GM12878 (cell line): ENCODE results near the gene KDM5B. TPM values are rescaled to one million over a fixed set of nuclear protein-coding genes. Genes with fewer than 3 reads are reported as not detected.

ENCODE experiments used
- ATAC-seq: fragments of 200-7000 bp; cut with Tn5 transposase; 3 replicates; pipeline ENCODE4 v1.9.1; 2020; ENCODE audit warnings: mild to moderate bottlenecking, moderate library complexity
- BruUV-seq: library from RNA; stranded (reverse); fragments of 400-500 nt; replicated peaks from 2 replicates; lab custom pipeline; 2021; lab: Mats Ljungman, UMichigan
- CTCF ChIA-PET: fragments of 300-600 bp; sonication (Branson Sonifier 250); formaldehyde crosslinking; extraction: SDS; loops from one replicate; lab custom pipeline; 2021; ENCODE audit warnings: inconsistent platforms; lab: Yijun Ruan, JAX
- POLR2A ChIA-PET: fragments of 350-600 bp; formaldehyde crosslinking; extraction: SDS; loops from one replicate; lab custom pipeline; 2021; ENCODE audit warnings: inconsistent platforms; lab: Charles Lee
- RAD21 ChIA-PET: fragments of 300-600 bp; sonication (Branson Sonifier 250); formaldehyde crosslinking; loops from one replicate; lab custom pipeline; 2023; ENCODE audit warnings: antibody characterized with exemption; ENCODE audit not compliant: unreplicated experiment; lab: Charles Lee
- SMC1A ChIA-PET: fragments of 300-600 bp; sonication (Branson Sonifier 250); formaldehyde crosslinking; loops from one replicate; lab custom pipeline; 2023; ENCODE audit not compliant: unreplicated experiment, uncharacterized antibody; lab: Charles Lee
- DNase-seq: peaks from one replicate; pipeline ENCODE4 v3.0.0-alpha.2; 2011; ENCODE audit warnings: low read depth, low spot score
- FAIRE-seq: peaks from 3 replicates; lab custom pipeline; 2011; peaks lifted over from hg19 to GRCh38; lab: Jason Lieb, UNC
- H2AFZ ChIP-seq: 2 replicates; pipeline ENCODE4 v1.6.0; 2011; ENCODE audit warnings: low read depth, low read length, control low read depth; ENCODE audit not compliant: control insufficient read depth
- H3K27ac ChIP-seq: 2 replicates; pipeline ENCODE4 v1.5.1; 2011; ENCODE audit warnings: control low read depth; ENCODE audit not compliant: control insufficient read depth, insufficient read depth
- H3K27me3 ChIP-seq, 2 experiments: replicated peaks in 1 of 2; 2 replicates each; pipeline versions ENCODE4 v1.6.0 to v1.6.1; 2011; ENCODE audit warnings: low read length in 1 of 2; ENCODE audit not compliant: control insufficient read depth in 2 of 2, insufficient read depth in 2 of 2
- H3K36me3 ChIP-seq, 2 experiments: 2 replicates each; pipeline ENCODE4 v1.5.1; 2011; ENCODE audit warnings: low read length in 1 of 2; ENCODE audit not compliant: control insufficient read depth in 2 of 2, insufficient read depth in 2 of 2
- H3K4me1 ChIP-seq: 2 replicates; pipeline ENCODE4 v1.6.1; 2011; ENCODE audit warnings: mild to moderate bottlenecking, low read length, moderate library complexity, mixed read lengths; ENCODE audit not compliant: control insufficient read depth, insufficient read depth
- H3K4me2 ChIP-seq: 2 replicates; pipeline ENCODE4 v1.6.0; 2011; ENCODE audit warnings: control low read depth; ENCODE audit not compliant: control insufficient read depth, insufficient read depth
- H3K4me3 ChIP-seq: fragments of 200-600 bp; sonication (generic); 2 replicates; pipeline ENCODE4 v1.5.1; 2016
- H3K79me2 ChIP-seq: 2 replicates; pipeline ENCODE4 v1.6.0; 2011; ENCODE audit warnings: low read length; ENCODE audit not compliant: control insufficient read depth, insufficient read depth
- H3K9ac ChIP-seq: 2 replicates; pipeline ENCODE4 v1.8.0; 2011; ENCODE audit warnings: low read length, control low read depth, mixed read lengths; ENCODE audit not compliant: control insufficient read depth, insufficient read depth
- H3K9me3 ChIP-seq: replicated peaks from 3 replicates; pipeline ENCODE4 v1.5.1; 2011; ENCODE audit warnings: mild to moderate bottlenecking, low read length; ENCODE audit not compliant: control insufficient read depth, insufficient read depth
- H4K20me1 ChIP-seq: 2 replicates; pipeline ENCODE4 v1.6.0; 2011; ENCODE audit not compliant: control insufficient read depth, insufficient read depth
- BRCA1 ChIP-seq: IDR thresholded peaks from 2 replicates; pipeline ENCODE4 v1.6.1; 2011; ENCODE audit warnings: low read depth, low read length, improper control_type of control experiment
- CBX3 ChIP-seq: fragments of 200-600 bp; sonication (generic); IDR thresholded peaks from 2 replicates; pipeline ENCODE4 v1.6.1; 2016; ENCODE audit warnings: low read depth, borderline replicate concordance
- CEBPB ChIP-seq, 2 experiments: fragments of 150-350 bp in 1 of 2; IDR thresholded peaks; 2 replicates each; pipeline ENCODE4 v1.6.1; 2012 to 2014; ENCODE audit warnings: low read depth in 2 of 2, low read length in 2 of 2, borderline replicate concordance in 1 of 2, inconsistent platforms in 1 of 2
- CREM ChIP-seq: IDR thresholded peaks from 2 replicates; pipeline ENCODE4 v1.6.1; 2014; ENCODE audit warnings: antibody characterized with exemption, low read depth
- EED ChIP-seq: sonication (generic); IDR thresholded peaks from 2 replicates; pipeline ENCODE4 v1.6.1; 2016; ENCODE audit warnings: antibody characterized with exemption, low read depth
- NFXL1 ChIP-seq: fragments of 450-650 bp; IDR thresholded peaks from 2 replicates; pipeline ENCODE4 v1.6.1; 2017; ENCODE audit warnings: antibody characterized with exemption, mild to moderate bottlenecking, borderline replicate concordance
- SMAD5 ChIP-seq: IDR thresholded peaks from 2 replicates; pipeline ENCODE4 v1.6.1; 2016; ENCODE audit warnings: antibody characterized with exemption, low read depth
- SPI1 ChIP-seq: IDR thresholded peaks from 2 replicates; pipeline ENCODE4 v1.6.1; 2011; ENCODE audit warnings: low read depth, mild to moderate bottlenecking, low read length, moderate library complexity, borderline replicate concordance; ENCODE audit not compliant: insufficient read depth
- SRF ChIP-seq, 2 experiments: IDR thresholded peaks; 2 replicates each; pipeline ENCODE4 v1.6.1; 2011; ENCODE audit warnings: low read depth in 2 of 2, low read length in 2 of 2, mild to moderate bottlenecking in 1 of 2, moderate library complexity in 1 of 2
- SUZ12 ChIP-seq: fragments of 200-600 bp; sonication (generic); IDR thresholded peaks from one replicate; pipeline ENCODE4 v1.6.1; 2018; ENCODE audit warnings: antibody characterized with exemption, mild to moderate bottlenecking; ENCODE audit not compliant: unreplicated experiment
- YY1 ChIP-seq: IDR thresholded peaks from 2 replicates; pipeline ENCODE4 v1.6.1; 2011; ENCODE audit warnings: low read depth, mild to moderate bottlenecking, low read length
- WGBS: methylation state at CpG from one replicate; pipeline ENCODE4 v1.1.6; 2016; ENCODE audit warnings: low lambda C conversion rate; ENCODE audit not compliant: insufficient replicate concordance, insufficient coverage; ENCODE audit errors: missing lambda C conversion rate; 5-methylcytosine and 5-hydroxymethylcytosine counted together
- in situ Hi-C: fragments of 300-500 bp; cut with MboI; formaldehyde crosslinking; loops from 9 replicates; pipeline ENCODE4 v1.14.3; 2018; ENCODE audit warnings: mixed read lengths
- intact Hi-C: fragments of 100-400 bp; cut with micrococcal nuclease; formaldehyde crosslinking; loops from one replicate; pipeline ENCODE4 v1.14.2; 2022; ENCODE audit not compliant: unreplicated experiment
- polyA plus RNA-seq, 11 experiments: library from polyadenylated mRNA; depleted of rRNA in 4 of 11; unstranded in 6 of 11; stranded (reverse) in 5 of 11; fragments of >200 nt; fragmentation: Nextera tagmentation in 4 of 11; fragmentation: Illumina TruSeq in 1 of 11; extraction: Ambion mirVana in 4 of 11; extraction: Trizol in 1 of 11; gene quantifications; 1 replicate in 1 of 11; 2 replicates in 10 of 11; pipeline versions ENCODE4 v1.2.1 to v1.2.3, GENCODE V29; 2011 to 2016; ENCODE audit warnings: inconsistent platforms in 2 of 11, missing spikeins in 2 of 11, low read depth in 1 of 11
- total RNA-seq, 4 experiments: library from RNA; depleted of rRNA in 3 of 4; stranded (reverse); fragments of >200 nt in 3 of 4; fragmentation: Illumina TruSeq in 1 of 4; extraction: Trizol in 1 of 4; gene quantifications; 2 replicates each; pipeline versions ENCODE4 v1.2.1 to v1.2.3, GENCODE V29; 2013 to 2021
- TF ChIP-seq, protein P1 (sequence below): IDR thresholded peaks from 2 replicates; pipeline ENCODE4 v1.6.1; 2011; ENCODE audit warnings: low read depth, mild to moderate bottlenecking, low read length, moderate library complexity, borderline replicate concordance; ENCODE audit errors: extremely low read depth
- TF ChIP-seq, protein P2 (sequence below): fragments of 150-350 bp; IDR thresholded peaks from 2 replicates; pipeline ENCODE4 v1.6.1; 2016; ENCODE audit warnings: low read depth, low read length
- TF ChIP-seq, protein P3 (sequence below): fragments of 450-650 bp; IDR thresholded peaks from 2 replicates; pipeline ENCODE4 v1.6.1; 2014; ENCODE audit warnings: mild to moderate bottlenecking
- TF ChIP-seq, protein P4 (sequence below): fragments of 450-650 bp; IDR thresholded peaks from 2 replicates; pipeline ENCODE4 v1.6.1; 2017; ENCODE audit warnings: mild to moderate bottlenecking, moderate library complexity

KDM5B gene
- total and polyA plus RNA-seq, 10 of the 15 experiments (the other 5 are each of a cell fraction or from before 2014, with no cell fraction given) = 1.7 to 26.6 (median 8.1) TPM

DNA sequence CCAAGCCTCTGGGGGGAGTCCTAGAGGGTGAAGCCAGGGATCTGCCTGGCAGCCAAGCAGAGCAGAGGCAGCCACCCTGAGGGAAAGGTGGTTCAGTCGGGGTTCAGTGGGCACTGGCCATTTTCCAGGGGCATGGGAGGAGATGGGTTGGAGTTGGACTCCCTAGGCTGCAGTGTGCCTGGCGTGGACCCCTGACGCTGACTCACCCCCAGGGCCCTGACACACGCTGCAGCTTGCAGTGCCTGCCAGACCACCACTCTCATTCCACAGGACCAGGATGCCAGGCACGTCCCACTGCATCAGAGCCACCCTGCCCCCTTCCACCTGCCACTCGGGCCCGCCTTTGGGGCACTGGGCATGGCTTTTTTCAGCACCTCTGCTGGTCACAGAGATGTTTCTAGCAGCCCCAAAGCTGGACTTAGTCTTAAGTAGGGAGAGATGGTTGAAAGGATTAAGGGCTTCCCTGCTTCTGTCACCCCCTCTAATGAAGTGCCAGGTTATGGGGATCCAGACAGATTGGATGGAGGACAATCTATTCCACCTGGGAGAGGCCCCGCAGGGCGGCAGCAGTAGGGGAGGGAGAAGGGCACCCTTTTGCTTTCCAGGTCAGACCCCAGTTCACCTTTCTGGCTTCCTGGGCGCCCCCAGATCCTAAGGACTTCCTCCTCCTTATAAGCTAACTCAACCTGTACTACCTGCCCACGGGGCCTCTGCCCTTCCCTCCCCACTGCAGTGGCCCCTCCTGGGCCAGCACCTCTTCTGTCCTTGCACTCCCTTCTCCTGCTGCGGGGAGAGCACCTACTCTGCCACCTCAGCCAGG lies 99.6 kb downstream of the KDM5B start:
- H3K79me2 ChIP-seq = no peaks in the 10 kb centered on the region
- 18% methylated on average over 12 of the region's 12 CpGs for WGBS
- TF ChIP-seq CBX3 = no peak
- TF ChIP-seq SRF (IDR thresholded peaks at IDR 0.05; ENCODE audit: low read depth in 2 of 2, low read length in 2 of 2) = no peak
- TF ChIP-seq, protein P1, sequence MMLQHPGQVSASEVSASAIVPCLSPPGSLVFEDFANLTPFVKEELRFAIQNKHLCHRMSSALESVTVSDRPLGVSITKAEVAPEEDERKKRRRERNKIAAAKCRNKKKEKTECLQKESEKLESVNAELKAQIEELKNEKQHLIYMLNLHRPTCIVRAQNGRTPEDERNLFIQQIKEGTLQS = no peak
- TF ChIP-seq SMAD5 = no peak
- TF ChIP-seq CREM = no peak
- TF ChIP-seq, protein P2, sequence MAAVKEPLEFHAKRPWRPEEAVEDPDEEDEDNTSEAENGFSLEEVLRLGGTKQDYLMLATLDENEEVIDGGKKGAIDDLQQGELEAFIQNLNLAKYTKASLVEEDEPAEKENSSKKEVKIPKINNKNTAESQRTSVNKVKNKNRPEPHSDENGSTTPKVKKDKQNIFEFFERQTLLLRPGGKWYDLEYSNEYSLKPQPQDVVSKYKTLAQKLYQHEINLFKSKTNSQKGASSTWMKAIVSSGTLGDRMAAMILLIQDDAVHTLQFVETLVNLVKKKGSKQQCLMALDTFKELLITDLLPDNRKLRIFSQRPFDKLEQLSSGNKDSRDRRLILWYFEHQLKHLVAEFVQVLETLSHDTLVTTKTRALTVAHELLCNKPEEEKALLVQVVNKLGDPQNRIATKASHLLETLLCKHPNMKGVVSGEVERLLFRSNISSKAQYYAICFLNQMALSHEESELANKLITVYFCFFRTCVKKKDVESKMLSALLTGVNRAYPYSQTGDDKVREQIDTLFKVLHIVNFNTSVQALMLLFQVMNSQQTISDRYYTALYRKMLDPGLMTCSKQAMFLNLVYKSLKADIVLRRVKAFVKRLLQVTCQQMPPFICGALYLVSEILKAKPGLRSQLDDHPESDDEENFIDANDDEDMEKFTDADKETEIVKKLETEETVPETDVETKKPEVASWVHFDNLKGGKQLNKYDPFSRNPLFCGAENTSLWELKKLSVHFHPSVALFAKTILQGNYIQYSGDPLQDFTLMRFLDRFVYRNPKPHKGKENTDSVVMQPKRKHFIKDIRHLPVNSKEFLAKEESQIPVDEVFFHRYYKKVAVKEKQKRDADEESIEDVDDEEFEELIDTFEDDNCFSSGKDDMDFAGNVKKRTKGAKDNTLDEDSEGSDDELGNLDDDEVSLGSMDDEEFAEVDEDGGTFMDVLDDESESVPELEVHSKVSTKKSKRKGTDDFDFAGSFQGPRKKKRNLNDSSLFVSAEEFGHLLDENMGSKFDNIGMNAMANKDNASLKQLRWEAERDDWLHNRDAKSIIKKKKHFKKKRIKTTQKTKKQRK = no peak
- TF ChIP-seq, protein P3, sequence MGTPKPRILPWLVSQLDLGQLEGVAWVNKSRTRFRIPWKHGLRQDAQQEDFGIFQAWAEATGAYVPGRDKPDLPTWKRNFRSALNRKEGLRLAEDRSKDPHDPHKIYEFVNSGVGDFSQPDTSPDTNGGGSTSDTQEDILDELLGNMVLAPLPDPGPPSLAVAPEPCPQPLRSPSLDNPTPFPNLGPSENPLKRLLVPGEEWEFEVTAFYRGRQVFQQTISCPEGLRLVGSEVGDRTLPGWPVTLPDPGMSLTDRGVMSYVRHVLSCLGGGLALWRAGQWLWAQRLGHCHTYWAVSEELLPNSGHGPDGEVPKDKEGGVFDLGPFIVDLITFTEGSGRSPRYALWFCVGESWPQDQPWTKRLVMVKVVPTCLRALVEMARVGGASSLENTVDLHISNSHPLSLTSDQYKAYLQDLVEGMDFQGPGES = no peak
- TF ChIP-seq BRCA1 = no peak
- TF ChIP-seq, protein P4, sequence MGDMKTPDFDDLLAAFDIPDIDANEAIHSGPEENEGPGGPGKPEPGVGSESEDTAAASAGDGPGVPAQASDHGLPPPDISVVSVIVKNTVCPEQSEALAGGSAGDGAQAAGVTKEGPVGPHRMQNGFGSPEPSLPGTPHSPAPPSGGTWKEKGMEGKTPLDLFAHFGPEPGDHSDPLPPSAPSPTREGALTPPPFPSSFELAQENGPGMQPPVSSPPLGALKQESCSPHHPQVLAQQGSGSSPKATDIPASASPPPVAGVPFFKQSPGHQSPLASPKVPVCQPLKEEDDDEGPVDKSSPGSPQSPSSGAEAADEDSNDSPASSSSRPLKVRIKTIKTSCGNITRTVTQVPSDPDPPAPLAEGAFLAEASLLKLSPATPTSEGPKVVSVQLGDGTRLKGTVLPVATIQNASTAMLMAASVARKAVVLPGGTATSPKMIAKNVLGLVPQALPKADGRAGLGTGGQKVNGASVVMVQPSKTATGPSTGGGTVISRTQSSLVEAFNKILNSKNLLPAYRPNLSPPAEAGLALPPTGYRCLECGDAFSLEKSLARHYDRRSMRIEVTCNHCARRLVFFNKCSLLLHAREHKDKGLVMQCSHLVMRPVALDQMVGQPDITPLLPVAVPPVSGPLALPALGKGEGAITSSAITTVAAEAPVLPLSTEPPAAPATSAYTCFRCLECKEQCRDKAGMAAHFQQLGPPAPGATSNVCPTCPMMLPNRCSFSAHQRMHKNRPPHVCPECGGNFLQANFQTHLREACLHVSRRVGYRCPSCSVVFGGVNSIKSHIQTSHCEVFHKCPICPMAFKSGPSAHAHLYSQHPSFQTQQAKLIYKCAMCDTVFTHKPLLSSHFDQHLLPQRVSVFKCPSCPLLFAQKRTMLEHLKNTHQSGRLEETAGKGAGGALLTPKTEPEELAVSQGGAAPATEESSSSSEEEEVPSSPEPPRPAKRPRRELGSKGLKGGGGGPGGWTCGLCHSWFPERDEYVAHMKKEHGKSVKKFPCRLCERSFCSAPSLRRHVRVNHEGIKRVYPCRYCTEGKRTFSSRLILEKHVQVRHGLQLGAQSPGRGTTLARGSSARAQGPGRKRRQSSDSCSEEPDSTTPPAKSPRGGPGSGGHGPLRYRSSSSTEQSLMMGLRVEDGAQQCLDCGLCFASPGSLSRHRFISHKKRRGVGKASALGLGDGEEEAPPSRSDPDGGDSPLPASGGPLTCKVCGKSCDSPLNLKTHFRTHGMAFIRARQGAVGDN = no peak
- TF ChIP-seq SUZ12 = no peak
- TF ChIP-seq NFXL1 = no peak
- TF ChIP-seq EED = no peak
- no peak for TF ChIP-seq YY1
- no peak for TF ChIP-seq CEBPB (IDR thresholded peaks at IDR 0.05; ENCODE audit: borderline replicate concordance in 1 of 2, low read depth in 2 of 2, low read length in 2 of 2)
- TF ChIP-seq SPI1 = no peak

More for the DNA sequence above, 99.6 kb downstream of the KDM5B start:
- Histone ChIP-seq H3K4me3 (no peak overlapping the region), H2AFZ (no peak overlapping the region), H3K27ac (no peak overlapping the region), H3K4me2 (no peak overlapping the region), H4K20me1 (no peaks in the 10 kb centered on the region), H3K9ac (no peak overlapping the region), H3K27me3 (peaks cover 14 to 20% of the 10 kb centered on the region in 2 experiments), H3K36me3 (no peaks in the 10 kb centered on the region), H3K4me1 (no peaks in the 10 kb centered on the region), H3K9me3 (no peaks in the 10 kb centered on the region)
- RAD21 ChIA-PET = no interaction called here
- in situ Hi-C loops (no loop called here), intact Hi-C loops (no loop called here)
- DNase-seq (no peak), FAIRE-seq (no peak), ATAC-seq (no peak)
- SMC1A ChIA-PET = no interaction called here
- BruUV-seq = no TSS peak
- CTCF ChIA-PET = interaction anchor here (0.5 to 1.9 kb wide), 3 partner anchors 10 to 516 kb away, joined by 3 to 8 read pairs (median 3); no protein-coding TSS in a partner anchor
- POLR2A ChIA-PET = no interaction called here
